ENCODE results near the gene SLC12A7.

GRCh38 chr5:1051366-1051720 lies 60.5 kb downstream of the SLC12A7 start:
- TF ChIP-seq CTCF (IDR thresholded peaks at IDR 0.05) (no peak), POLR2A (IDR thresholded peaks at IDR 0.05) (no peak)

Measured in sigmoid colon (tissue), 3 donors.